Mesothelial cell of epicardium (in vitro differentiated cells): ENCODE results near the gene DGKQ. TPM values are rescaled to one million over a fixed set of nuclear protein-coding genes. Genes with fewer than 3 reads are reported as not detected.
A peak's percentile ranks its signal among the peaks of the same experiment; 100 is the strongest.
"Not testable (repeated sequence)": the region's sequence is repeated elsewhere in the genome, so short reads cannot be mapped to it uniquely, and the experiment has no call there.

ENCODE experiments used
- DNase-seq, 2 experiments: peaks; one replicate each; pipeline ENCODE4 v3.0.0; 2021; ENCODE audit warnings: low spot score in 2 of 2; ENCODE audit not compliant: unreplicated experiment in 2 of 2
- H3K27ac Mint-ChIP-seq: 2 replicates; pipeline ENCODE4 v1.8.0; 2021; ENCODE audit warnings: mixed read lengths
- H3K27me3 Mint-ChIP-seq: 2 replicates; pipeline ENCODE4 v1.8.0; 2021; ENCODE audit warnings: low read depth, mixed read lengths
- H3K36me3 Mint-ChIP-seq: 2 replicates; pipeline ENCODE4 v1.8.0; 2021; ENCODE audit warnings: mixed read lengths
- H3K4me1 Mint-ChIP-seq: 2 replicates; pipeline ENCODE4 v1.8.0; 2021; ENCODE audit warnings: mixed read lengths
- H3K4me3 Mint-ChIP-seq: 2 replicates; pipeline ENCODE4 v1.8.0; 2021; ENCODE audit warnings: mild to moderate bottlenecking, moderate library complexity, mixed read lengths
- H3K9me3 Mint-ChIP-seq: 2 replicates; pipeline ENCODE4 v1.8.0; 2021; ENCODE audit warnings: mixed read lengths
- CTCF ChIP-seq: fragments of 200-600 bp; sonication (generic); IDR thresholded peaks from one replicate; pipeline ENCODE4 v1.5.0; 2021; ENCODE audit warnings: antibody characterized with exemption; ENCODE audit not compliant: unreplicated experiment
- total RNA-seq: library from RNA; stranded (reverse); gene quantifications from 3 replicates; pipeline ENCODE4 v1.2.1, GENCODE V29; 2021

Gene DGKQ
- total RNA-seq, 1 donor from 2014 or later = 15.6 TPM

GRCh38 chr4:978957-979701 lies 5.8 kb upstream of the DGKQ start:
- H3K4me1 Mint-ChIP-seq = peaks cover 2% of the 10 kb centered on the region
- H3K27me3 Mint-ChIP-seq = no peaks in the 10 kb centered on the region
- no peak overlapping the region for H3K4me3 Mint-ChIP-seq
- DNase-seq = no peak
- TF ChIP-seq CTCF = no peak
- H3K27ac Mint-ChIP-seq = no peak overlapping the region
- H3K36me3 Mint-ChIP-seq = no peaks in the 10 kb centered on the region
- no peaks in the 10 kb centered on the region for H3K9me3 Mint-ChIP-seq

- DNase-seq, H3K36me3 Mint-ChIP-seq, H3K4me3 Mint-ChIP-seq, H3K9me3 Mint-ChIP-seq, H3K27me3 Mint-ChIP-seq, H3K27ac Mint-ChIP-seq, H3K4me1 Mint-ChIP-seq: not testable (repeated sequence)
Observed at GRCh38 chr4:976016-976415, 2.6 kb upstream of the DGKQ start.

- H3K27ac Mint-ChIP-seq = no peak overlapping the region
- DNase-seq = no peak
- H3K36me3 Mint-ChIP-seq = no peaks in the 10 kb centered on the region
- TF ChIP-seq CTCF = no peak
- H3K4me1 Mint-ChIP-seq = peaks cover 2% of the 10 kb centered on the region
- no peaks in the 10 kb centered on the region for H3K9me3 Mint-ChIP-seq
- H3K4me3 Mint-ChIP-seq = no peak overlapping the region
- peaks cover 9% of the 10 kb centered on the region for H3K27me3 Mint-ChIP-seq
Observed at GRCh38 chr4:974668-975067, 1.3 kb upstream of the DGKQ start.

GRCh38 chr4:972651-973424 lies 531 bp downstream of the DGKQ start:
- no peak for TF ChIP-seq CTCF
- no peaks in the 10 kb centered on the region for H3K4me1 Mint-ChIP-seq
- H3K27ac Mint-ChIP-seq = no peak overlapping the region
- no peaks in the 10 kb centered on the region for H3K9me3 Mint-ChIP-seq
- no peaks in the 10 kb centered on the region for H3K36me3 Mint-ChIP-seq
- H3K27me3 Mint-ChIP-seq = peaks cover 21% of the 10 kb centered on the region
- no peak for DNase-seq
- H3K4me3 Mint-ChIP-seq = peak overlapping the region; percentile 52

- Mint-ChIP-seq H3K27me3 (peaks cover 23% of the 10 kb centered on the region), H3K4me3 (peak overlapping the region; percentile 52), H3K36me3 (no peaks in the 10 kb centered on the region), H3K27ac (no peak overlapping the region), H3K4me1 (no peaks in the 10 kb centered on the region), H3K9me3 (no peaks in the 10 kb centered on the region)
- no peak for TF ChIP-seq CTCF
- DNase-seq = no peak
Observed at GRCh38 chr4:971666-972500, 1.5 kb downstream of the DGKQ start.
